C4-2B (cell line): Measurements from ENCODE around the gene ACADSB.

Source experiments
- ZFX ChIP-seq: fragments of 450-650 bp; IDR thresholded peaks from 2 replicates; pipeline ENCODE4 v1.6.1; 2017
- TF ChIP-seq, protein P1 (sequence below): fragments of 450-650 bp; conservative IDR thresholded peaks from 2 replicates; pipeline ENCODE4 v1.5.1; 2017; ENCODE audit warnings: mild to moderate bottlenecking

DNA sequence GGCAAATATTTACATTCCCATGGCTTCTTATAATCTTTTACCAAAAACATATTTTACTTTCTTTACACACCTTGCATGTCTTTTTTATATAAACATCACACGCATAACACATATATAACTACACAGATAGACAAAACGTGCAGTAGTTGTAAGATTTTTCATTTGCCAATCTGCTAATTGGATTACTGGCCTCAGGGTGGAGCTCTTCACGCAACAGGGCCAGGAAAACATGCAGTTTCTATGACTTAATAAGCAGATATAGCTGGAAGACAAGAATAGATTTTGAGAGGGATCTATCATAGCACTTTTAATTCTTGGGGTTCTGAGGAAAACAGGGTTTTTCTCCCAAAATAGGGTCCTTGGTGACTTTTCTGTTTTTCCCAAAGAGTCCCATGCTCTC, 12.7 kb downstream of the ACADSB start:
- TF ChIP-seq, protein P1, sequence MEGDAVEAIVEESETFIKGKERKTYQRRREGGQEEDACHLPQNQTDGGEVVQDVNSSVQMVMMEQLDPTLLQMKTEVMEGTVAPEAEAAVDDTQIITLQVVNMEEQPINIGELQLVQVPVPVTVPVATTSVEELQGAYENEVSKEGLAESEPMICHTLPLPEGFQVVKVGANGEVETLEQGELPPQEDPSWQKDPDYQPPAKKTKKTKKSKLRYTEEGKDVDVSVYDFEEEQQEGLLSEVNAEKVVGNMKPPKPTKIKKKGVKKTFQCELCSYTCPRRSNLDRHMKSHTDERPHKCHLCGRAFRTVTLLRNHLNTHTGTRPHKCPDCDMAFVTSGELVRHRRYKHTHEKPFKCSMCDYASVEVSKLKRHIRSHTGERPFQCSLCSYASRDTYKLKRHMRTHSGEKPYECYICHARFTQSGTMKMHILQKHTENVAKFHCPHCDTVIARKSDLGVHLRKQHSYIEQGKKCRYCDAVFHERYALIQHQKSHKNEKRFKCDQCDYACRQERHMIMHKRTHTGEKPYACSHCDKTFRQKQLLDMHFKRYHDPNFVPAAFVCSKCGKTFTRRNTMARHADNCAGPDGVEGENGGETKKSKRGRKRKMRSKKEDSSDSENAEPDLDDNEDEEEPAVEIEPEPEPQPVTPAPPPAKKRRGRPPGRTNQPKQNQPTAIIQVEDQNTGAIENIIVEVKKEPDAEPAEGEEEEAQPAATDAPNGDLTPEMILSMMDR = peak; percentile 75
- TF ChIP-seq ZFX = no peak
